ENCODE results near the gene THBS2.

THBS2 gene

GRCh38 chr6:169168302-169168630, 85.4 kb downstream of the THBS2 start:
- CTCF ChIA-PET = no interaction called here
- TF ChIP-seq CTBP1 (IDR thresholded peaks at IDR 0.05; ENCODE audit: borderline replicate concordance) (no peak), ARNT (IDR thresholded peaks at IDR 0.05) (peak; percentile 78), TARDBP (IDR thresholded peaks at IDR 0.05) (no peak), ZNF384 (IDR thresholded peaks at IDR 0.05) (no peak)
- DNase-seq (ENCODE audit: extremely low spot score) = peak; percentile 71
- POLR2A ChIA-PET = no interaction called here

GRCh38 chr6:169167581-169168301, 85.9 kb downstream of the THBS2 start:
- peak; percentile 42 for DNase-seq (ENCODE audit: extremely low spot score)
- TF ChIP-seq FOXM1 (IDR thresholded peaks at IDR 0.05; ENCODE audit: borderline replicate concordance) (no peak), PKNOX1 (IDR thresholded peaks at IDR 0.05) (peak; percentile 28; the same call in 1 of the 2 replicates)
- ChIA-PET CTCF (no interaction called here), POLR2A (no interaction called here)

GRCh38 chr6:169166896-169167580, 86.6 kb downstream of the THBS2 start:
- POLR2A ChIA-PET = no interaction called here
- no peak for DNase-seq (ENCODE audit: extremely low spot score)
- TF ChIP-seq FOXA1 (IDR thresholded peaks at IDR 0.05) (no peak), BHLHE40 (IDR thresholded peaks at IDR 0.05; ENCODE audit: borderline replicate concordance) (no peak), FOXM1 (IDR thresholded peaks at IDR 0.05; ENCODE audit: borderline replicate concordance) (no peak), FOXK2 (IDR thresholded peaks at IDR 0.05) (no peak)
- CTCF ChIA-PET = no interaction called here

All from HEK293T (cell line).